CD4-positive, alpha-beta T cell treated with Interleukin-17A for 1 hour (primary cell): ENCODE data around the gene DIP2B.
"Not testable (repeated sequence)": the region's sequence is repeated elsewhere in the genome, so short reads cannot be mapped to it uniquely, and the experiment has no call there.

ENCODE experiments used
- DNase-seq: peaks from one replicate; pipeline ENCODE4 v3.0.0-alpha.2; 2020

The DIP2B gene

GRCh38 chr12:50640321-50640939, 135.6 kb downstream of the DIP2B start:
- no peak for DNase-seq

- no peak for DNase-seq
These were observed 136.8 kb downstream of the DIP2B start for GRCh38 chr12:50641566-50641965.

GRCh38 chr12:50642035-50642451, 137.3 kb downstream of the DIP2B start:
- no peak for DNase-seq

GRCh38 chr12:50642761-50643160, 138.0 kb downstream of the DIP2B start:
- no peak for DNase-seq

GRCh38 chr12:50647031-50647430, 142.2 kb downstream of the DIP2B start:
- DNase-seq, result no peak

GRCh38 chr12:50647479-50647878, 142.7 kb downstream of the DIP2B start:
- DNase-seq, result no peak

- no peak for DNase-seq
These were observed 145.5 kb downstream of the DIP2B start for GRCh38 chr12:50650285-50650684.

GRCh38 chr12:50655374-50655921, 150.7 kb downstream of the DIP2B start:
- DNase-seq, result no peak

GRCh38 chr12:50659260-50659659, 154.5 kb downstream of the DIP2B start:
- DNase-seq, result no peak

GRCh38 chr12:50659690-50660424, 155.1 kb downstream of the DIP2B start:
- DNase-seq, result no peak

- DNase-seq, result no peak
These were observed 155.6 kb downstream of the DIP2B start for GRCh38 chr12:50660425-50660822.

- no peak for DNase-seq
These were observed 156.7 kb downstream of the DIP2B start for GRCh38 chr12:50661300-50662115.

- DNase-seq, result no peak
These were observed 157.3 kb downstream of the DIP2B start for GRCh38 chr12:50662116-50662510.

- no peak for DNase-seq
These were observed 160.4 kb downstream of the DIP2B start for GRCh38 chr12:50665170-50665569.

- no peak for DNase-seq
These were observed 160.8 kb downstream of the DIP2B start for GRCh38 chr12:50665609-50666008.

GRCh38 chr12:50666023-50666422, 161.2 kb downstream of the DIP2B start:
- no peak for DNase-seq

GRCh38 chr12:50672158-50672557, 167.4 kb downstream of the DIP2B start:
- DNase-seq, result no peak

- DNase-seq, result no peak
These were observed 172.0 kb downstream of the DIP2B start for GRCh38 chr12:50676756-50677155.

GRCh38 chr12:50677858-50678257, 173.1 kb downstream of the DIP2B start:
- no peak for DNase-seq

- DNase-seq, result no peak
These were observed 174.0 kb downstream of the DIP2B start for GRCh38 chr12:50678650-50679365.

GRCh38 chr12:50679612-50680011, 174.8 kb downstream of the DIP2B start:
- no peak for DNase-seq

GRCh38 chr12:50681064-50681463, 176.3 kb downstream of the DIP2B start:
- not testable (repeated sequence) for DNase-seq

- DNase-seq, result no peak
These were observed 180.9 kb downstream of the DIP2B start for GRCh38 chr12:50685641-50686040.
